ENCODE results near the gene HESX1.

Gene HESX1
- total RNA-seq = 0 to 0.46 (median 0.25) reads per million in 4 donors

DNA sequence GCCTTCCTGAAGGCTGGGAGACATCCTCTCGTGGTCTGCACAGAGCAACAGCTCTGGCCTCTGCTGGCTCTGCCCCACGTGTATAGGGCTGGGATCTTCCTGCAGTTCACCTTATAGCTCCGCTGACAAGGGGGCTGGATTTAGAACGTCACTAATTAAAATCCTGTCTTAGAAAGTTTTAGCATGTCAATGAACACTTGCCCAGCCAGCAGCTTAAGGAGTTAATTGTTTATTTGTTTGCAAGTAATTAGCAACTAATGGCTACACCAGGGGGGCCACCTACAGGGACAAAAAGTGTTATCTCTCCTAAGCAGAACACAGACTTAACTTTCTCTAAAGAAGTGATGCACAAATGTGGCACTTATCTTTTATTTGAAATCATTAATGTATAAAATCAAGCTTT lies at the start of gene HESX1:
HESX1 (minus strand) TSS at position 84 of the 403 bp plus-strand sequence; CDS start at position 24, 60 bp downstream.
- no peak for DNase-seq

- no peak for DNase-seq
Measured at GRCh38 chr3:57244946-57245345, 45.2 kb upstream of the HESX1 start.

DNA sequence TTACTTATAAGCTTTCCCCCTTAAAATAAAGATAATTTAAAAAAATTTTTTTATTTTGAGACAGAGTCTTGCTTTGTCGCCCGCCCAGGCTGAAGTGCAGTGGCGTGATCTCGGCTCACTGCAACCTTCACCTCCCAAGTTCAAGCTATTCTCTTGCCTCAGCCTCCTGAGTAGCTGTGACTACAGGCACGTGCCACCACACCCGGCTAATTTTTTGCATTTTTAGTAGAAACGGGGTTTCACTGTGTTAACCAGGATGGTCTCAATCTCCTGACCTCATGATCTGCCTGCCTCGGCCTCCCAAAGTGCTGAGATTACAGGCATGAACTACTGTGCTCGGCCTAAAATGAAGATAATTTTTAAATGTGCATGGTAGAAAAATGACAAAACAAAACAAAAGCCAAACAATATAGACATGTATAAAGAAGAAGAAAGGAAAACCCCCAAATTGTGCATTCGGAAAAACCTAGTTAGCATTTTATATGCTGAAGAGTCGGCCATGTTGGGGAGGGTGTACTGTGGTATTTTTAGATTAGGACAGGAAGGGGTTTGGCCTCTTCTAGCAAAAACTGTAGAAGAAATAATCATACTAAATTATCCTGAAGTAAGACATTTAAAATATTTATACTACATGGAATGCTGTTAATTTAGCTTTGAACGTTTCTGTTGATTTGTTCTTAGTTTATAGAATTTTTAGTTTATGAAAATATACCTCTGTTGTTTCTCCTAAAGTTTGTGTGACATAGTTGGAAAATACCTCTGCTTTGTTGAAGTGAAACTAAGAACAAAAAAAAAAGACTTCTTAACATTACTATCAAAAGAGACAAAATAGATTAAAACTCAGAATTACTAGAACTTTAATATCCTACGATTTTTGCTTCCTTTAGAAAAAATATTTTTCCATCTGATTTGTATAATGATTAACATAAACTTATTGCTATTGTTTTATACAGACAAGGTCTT lies 35.1 kb upstream of the HESX1 start:
- no peak for DNase-seq

DNA sequence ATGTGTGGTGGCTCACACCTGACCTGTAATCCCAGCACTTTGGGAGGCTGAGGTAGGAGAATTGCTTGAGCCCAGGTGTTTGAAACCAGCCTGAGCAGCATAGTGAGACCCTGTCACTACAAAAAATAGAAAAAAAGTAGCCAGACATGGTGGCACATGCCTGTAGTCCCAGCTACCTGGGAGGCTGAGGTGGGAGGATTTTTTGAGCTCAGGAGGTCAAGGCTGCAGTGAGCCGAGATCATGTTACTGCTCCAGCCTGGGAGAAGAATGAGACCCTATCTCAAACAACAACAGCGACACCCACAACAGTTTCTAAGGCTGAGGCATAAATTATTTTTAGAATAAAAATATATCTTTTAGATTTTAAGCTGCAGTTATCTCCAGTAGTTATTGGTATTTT lies 34.0 kb upstream of the HESX1 start:
- no peak for DNase-seq

- DNase-seq = no peak
Measured at GRCh38 chr3:57230006-57230405, 30.2 kb upstream of the HESX1 start.

DNA sequence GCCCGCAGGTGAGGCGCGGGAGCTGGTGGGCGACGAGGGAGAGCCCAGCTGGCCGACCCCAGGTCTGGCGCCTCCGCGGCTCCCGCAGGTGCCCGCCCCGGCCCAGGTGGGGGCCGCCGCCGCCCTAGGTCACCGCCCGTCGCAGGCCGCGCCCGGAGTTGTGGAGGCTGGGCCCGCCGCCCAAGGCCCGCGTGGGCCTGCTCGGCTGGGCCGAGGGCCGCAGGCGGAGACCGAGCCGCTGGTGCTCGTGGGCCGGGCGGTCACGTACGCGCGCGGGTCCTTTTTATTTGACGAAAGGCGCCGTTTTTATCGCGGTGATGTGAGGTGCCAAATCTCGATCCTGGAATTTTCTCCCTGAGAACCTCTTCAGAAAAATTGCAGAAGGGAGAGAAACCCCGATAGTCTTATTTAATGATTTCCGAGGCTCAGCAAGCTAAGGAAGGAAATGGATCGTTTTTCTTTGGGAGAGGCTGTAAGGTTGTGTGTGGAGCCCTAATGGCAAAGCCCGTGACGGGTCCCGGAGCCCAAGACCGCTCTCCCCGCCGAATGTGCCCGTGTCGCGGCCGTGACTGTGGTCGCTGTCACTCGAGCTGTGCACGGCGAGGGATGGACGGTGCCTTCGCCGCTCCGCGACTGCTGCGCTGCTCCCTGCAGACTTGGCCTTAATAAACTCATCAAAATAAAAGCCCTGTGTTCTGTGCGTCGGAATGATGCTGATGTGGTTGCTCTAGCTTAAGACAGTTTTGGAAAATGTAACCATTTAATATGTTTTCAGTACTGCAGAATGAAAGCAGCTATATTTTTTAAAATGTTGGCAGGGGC lies 28.4 kb upstream of the HESX1 start:
- DNase-seq = peak in 4 of 5 donors; percentile 8 to 57 (median 30)

- peak; percentile 71 to 92 (median 77) for DNase-seq
Measured at GRCh38 chr3:57227204-57227929, 27.6 kb upstream of the HESX1 start, which contains the start of gene APPL1. Gene APPL1 (plus strand): TSS chr3:57227729. CDS start chr3:57227884, 155 bp downstream.

DNA sequence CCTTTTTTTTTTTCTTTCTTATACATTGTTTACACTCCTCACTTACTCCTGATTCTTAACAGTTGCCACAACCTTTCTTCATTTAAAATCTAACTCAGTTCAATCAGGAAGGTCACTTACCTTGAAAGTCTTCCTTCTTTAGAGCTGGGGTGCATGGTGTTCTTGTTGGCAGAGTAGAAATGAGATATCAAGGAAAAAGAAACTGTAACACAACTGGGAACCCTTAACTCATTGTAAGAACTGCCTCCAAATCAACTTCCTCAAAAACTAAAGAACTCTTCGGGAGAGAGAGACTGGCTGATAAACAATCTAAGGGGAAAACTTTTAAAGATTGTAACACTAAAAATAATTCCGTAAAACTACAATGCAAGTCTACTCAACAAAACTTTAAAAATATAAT lies 26.4 kb upstream of the HESX1 start:
- DNase-seq = no peak

DNA sequence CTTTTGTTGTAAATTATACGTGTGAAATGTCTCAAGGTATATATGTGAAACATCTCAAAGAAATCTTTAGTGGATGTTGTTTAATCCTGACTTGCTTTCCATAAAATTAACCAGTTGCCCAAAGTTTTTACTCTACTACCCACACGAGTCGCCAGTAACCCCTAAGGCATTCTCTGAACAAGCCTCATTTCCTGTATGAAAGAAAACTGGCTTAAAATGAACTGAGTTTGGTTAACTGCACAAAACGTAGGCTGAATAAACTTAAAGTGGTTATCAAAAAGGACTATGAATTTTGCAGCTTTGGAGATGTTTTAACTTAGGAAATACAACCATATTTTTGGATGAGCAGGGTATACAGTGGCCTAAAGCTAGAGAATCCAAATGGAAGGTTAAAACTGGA lies 25.1 kb upstream of the HESX1 start:
- no peak for DNase-seq

DNA sequence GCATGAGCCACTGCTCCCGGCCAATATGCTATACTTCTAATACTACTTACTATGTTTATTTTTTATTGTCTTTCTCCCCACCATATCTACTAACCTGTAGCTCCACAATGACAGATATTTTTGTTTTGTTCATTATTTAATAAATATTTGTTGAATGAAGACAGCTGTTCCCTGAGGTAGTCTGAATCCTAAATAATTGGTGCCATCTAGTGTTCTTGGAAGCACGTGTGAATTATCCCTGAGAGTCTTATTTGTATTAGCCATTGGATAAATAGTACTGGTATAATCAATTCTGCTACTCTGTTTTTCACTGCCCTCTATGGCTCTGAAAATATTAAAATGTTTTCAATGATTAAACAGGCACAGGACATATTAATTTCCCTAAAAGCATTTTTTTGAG lies 22.1 kb upstream of the HESX1 start:
- no peak for DNase-seq

DNA sequence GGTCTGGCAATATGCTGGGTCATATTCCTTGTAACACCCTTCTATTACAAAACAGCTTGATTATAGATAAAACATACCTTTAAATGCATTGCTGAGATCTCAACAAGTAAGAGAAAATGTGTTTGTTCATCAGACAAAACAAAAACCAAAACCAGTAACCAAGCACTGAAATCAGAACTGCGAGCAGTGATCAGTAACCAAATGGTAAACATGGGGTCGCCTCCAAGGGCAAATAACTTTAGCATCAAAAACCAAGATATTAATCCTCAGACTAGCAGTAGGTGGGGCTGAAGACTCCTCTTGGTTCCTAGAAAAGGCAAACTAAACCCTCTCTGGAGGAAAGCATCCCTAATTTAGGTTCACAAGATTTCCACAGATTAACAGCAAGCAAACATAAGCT lies 6.6 kb upstream of the HESX1 start:
- DNase-seq = no peak

DNA sequence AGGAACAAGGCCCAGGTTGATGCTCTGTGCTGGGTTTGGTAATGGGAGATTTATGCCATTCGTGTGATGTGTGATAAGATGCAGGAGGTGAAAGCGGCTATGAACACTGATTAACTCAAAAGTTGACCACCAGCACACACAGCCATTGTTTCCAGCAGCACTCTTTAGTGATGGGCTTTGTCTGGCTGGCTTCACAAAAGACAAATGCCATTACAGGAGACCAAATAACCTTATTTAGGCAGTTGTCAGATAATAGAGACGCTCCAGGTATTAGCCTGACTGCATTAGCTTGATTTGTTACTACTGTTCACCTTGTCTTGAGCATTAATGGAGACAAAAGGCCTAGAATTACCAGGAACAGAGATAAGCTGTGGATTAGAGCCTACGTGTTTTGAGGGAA lies 5.1 kb downstream of the HESX1 start:
- no peak for DNase-seq

GRCh38 chr3:57192028-57192427 lies 7.8 kb downstream of the HESX1 start:
- no peak for DNase-seq

DNA sequence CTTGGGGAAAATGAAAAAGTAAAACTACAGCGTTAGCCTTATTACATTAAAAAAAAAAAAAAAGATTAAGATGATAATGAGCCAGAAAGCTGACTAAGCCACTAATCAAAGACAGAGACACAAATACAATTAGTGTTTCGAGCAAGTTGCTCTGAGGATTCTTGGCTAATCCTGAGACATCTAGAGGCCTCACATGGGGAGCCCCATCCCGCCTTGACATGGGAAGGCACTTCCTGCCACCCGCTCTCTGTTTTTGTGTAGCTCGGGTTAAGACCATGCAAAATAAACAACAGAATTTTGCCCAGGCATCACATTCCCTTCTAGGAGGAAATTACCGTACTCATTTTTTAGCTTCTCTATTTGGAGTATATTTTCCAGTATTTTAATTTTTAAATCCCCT lies 15.3 kb downstream of the HESX1 start:
- DNase-seq = no peak

DNA sequence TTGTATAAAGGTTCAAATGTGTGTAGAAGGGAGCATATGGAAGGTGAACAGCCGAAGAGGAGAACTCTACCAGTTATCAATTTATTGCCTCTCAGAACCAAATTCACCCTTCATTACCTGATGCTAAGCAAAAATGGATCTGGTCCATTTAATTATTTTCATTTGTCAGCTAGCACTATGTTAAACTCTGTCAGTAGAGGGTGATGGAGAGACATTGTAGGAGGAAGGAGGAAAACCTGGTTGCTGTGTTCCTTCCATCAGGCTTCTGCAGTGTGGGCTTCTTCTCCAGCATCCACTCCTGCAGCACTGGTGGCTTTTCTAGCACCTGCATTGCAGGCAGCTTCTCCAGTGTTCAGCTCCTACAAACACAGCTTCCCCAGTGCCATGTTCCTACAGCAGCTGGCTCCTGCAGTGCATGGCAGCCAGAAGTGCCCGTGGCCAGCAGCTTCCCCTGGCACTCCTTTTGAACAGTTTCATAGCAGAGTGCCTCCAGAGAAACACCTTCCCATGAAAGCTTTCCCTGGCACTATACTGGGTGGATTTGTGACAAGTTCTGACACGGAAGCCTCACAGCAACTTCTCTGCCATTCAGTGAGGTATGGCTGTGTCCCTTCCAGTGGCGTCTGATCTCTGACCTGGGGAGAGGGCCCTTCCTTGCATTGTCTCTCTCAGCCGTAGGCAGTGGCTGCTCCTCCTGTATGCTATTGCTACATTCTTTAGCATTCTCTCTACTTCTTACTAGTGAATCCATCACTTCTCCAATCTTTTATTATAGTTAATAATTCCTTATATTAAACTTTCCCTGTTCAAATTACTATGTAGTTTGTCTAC lies 20.0 kb downstream of the HESX1 start:
- DNase-seq = no peak

DNA sequence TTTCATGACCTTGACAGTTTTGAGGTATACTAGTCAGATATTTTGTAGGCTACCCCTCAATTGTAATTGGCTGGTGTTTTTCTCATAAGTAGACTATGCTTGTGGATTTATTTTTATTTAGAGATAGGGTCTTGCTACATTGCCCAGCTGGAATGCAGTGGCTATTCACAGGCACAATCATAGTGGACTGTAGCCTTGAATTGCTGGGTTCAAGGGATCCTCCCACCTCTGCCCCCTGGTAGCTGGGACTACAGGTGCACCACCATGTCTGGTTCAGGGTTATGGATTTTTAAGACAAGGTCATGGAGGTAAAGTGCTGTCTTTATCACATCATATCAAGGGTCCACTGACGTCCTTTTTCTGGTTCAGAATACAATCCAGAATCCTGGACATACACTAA lies 23.7 kb downstream of the HESX1 start:
- DNase-seq = no peak

DNA sequence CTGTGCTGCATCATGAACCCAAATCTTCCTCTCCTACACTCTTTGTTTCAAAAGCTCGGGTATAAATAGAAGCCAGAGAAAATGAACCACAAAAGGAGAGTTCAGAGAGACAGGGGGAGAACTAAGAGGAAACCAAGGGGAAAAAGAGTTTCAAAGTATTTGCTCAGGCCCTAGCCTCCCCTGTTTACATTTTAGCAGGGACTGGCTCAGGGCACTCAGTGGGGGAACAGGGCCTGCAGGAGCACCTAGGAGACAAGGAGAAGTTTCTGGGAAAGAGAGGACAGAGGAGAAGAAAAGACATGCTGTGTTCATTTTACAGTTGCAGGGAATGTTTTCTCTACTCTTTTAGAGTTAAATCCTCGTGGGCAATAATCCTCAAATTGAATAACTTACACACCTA lies 26.1 kb downstream of the HESX1 start:
- no peak for DNase-seq

GRCh38 chr3:57170946-57171345 lies 28.8 kb downstream of the HESX1 start:
- DNase-seq = no peak

GRCh38 chr3:57169872-57170623 lies 29.7 kb downstream of the HESX1 start:
- peak; percentile 22 to 59 (median 32) for DNase-seq

- no peak for DNase-seq
Measured at GRCh38 chr3:57169108-57169507, 30.7 kb downstream of the HESX1 start.

GRCh38 chr3:57168151-57168550 lies 31.6 kb downstream of the HESX1 start:
- DNase-seq = no peak
